GM08714 (cell line): Measurements from ENCODE around the gene TMEM109.

Experiments used
- H3K4me3 ChIP-seq: fragments of 200-500 bp; sonication (Bioruptor generic); 2 replicates; pipeline ENCODE4 v1.5.1; 2014; ENCODE audit warnings: mild to moderate bottlenecking, low read length, inconsistent platforms
- ZNF274 ChIP-seq: IDR thresholded peaks from 2 replicates; pipeline ENCODE4 v1.6.1; 2012; ENCODE audit warnings: mild to moderate bottlenecking, low read depth, low read length

The TMEM109 gene

GRCh38 chr11:60922906-60923305, 8.9 kb downstream of the TMEM109 start:
- TF ChIP-seq ZNF274, result no peak
- no peak overlapping the region for H3K4me3 ChIP-seq

GRCh38 chr11:60923326-60923725, 9.4 kb downstream of the TMEM109 start:
- TF ChIP-seq ZNF274, result no peak
- no peak overlapping the region for H3K4me3 ChIP-seq

- no peak for TF ChIP-seq ZNF274
- H3K4me3 ChIP-seq, result peak overlapping the region; percentile 67; the same call in 1 of the 2 replicates
Observed at GRCh38 chr11:60923800-60924109, 9.8 kb downstream of the TMEM109 start.

GRCh38 chr11:60924110-60924905, 10.3 kb downstream of the TMEM109 start, which contains the start of gene TMEM132A:
Gene TMEM132A (plus strand): TSS chr11:60924460. CDS start chr11:60924634, 174 bp downstream.
- no peak for TF ChIP-seq ZNF274
- peak within 1 kb of the TSS; percentile 67; the same call in 1 of the 2 replicates for H3K4me3 ChIP-seq

GRCh38 chr11:60924906-60925853, 11.2 kb downstream of the TMEM109 start:
- TF ChIP-seq ZNF274, result no peak
- peak overlapping the region; percentile 67; the same call in 1 of the 2 replicates for H3K4me3 ChIP-seq

GRCh38 chr11:60925868-60926267, 11.9 kb downstream of the TMEM109 start:
- no peak for TF ChIP-seq ZNF274
- H3K4me3 ChIP-seq, result no peak overlapping the region

GRCh38 chr11:60926500-60926899, 12.5 kb downstream of the TMEM109 start:
- no peak overlapping the region for H3K4me3 ChIP-seq
- TF ChIP-seq ZNF274, result no peak

GRCh38 chr11:60927061-60927592, 13.2 kb downstream of the TMEM109 start:
- no peak for TF ChIP-seq ZNF274

GRCh38 chr11:60927600-60927999, 13.6 kb downstream of the TMEM109 start:
- no peak for TF ChIP-seq ZNF274
- H3K4me3 ChIP-seq, result no peak overlapping the region

More at GRCh38 chr11:60927061-60927592, 13.2 kb downstream of the TMEM109 start:
- no peak overlapping the region for H3K4me3 ChIP-seq

GRCh38 chr11:60928563-60929001, 14.6 kb downstream of the TMEM109 start:
- no peak overlapping the region for H3K4me3 ChIP-seq
- TF ChIP-seq ZNF274, result no peak

GRCh38 chr11:60929764-60930163, 15.8 kb downstream of the TMEM109 start:
- H3K4me3 ChIP-seq, result no peak overlapping the region
- no peak for TF ChIP-seq ZNF274

GRCh38 chr11:60930394-60930793, 16.4 kb downstream of the TMEM109 start:
- H3K4me3 ChIP-seq, result no peak overlapping the region

GRCh38 chr11:60931917-60932316, 18.0 kb downstream of the TMEM109 start:
- H3K4me3 ChIP-seq, result no peak overlapping the region

More at GRCh38 chr11:60930394-60930793, 16.4 kb downstream of the TMEM109 start:
- no peak for TF ChIP-seq ZNF274

More at GRCh38 chr11:60931917-60932316, 18.0 kb downstream of the TMEM109 start:
- no peak for TF ChIP-seq ZNF274
